ENCODE measurements around the gene KRT9.
"Not testable (repeated sequence)": the region's sequence is repeated elsewhere in the genome, so short reads cannot be mapped to it uniquely, and the experiment has no call there.

Gene KRT9, protein sequence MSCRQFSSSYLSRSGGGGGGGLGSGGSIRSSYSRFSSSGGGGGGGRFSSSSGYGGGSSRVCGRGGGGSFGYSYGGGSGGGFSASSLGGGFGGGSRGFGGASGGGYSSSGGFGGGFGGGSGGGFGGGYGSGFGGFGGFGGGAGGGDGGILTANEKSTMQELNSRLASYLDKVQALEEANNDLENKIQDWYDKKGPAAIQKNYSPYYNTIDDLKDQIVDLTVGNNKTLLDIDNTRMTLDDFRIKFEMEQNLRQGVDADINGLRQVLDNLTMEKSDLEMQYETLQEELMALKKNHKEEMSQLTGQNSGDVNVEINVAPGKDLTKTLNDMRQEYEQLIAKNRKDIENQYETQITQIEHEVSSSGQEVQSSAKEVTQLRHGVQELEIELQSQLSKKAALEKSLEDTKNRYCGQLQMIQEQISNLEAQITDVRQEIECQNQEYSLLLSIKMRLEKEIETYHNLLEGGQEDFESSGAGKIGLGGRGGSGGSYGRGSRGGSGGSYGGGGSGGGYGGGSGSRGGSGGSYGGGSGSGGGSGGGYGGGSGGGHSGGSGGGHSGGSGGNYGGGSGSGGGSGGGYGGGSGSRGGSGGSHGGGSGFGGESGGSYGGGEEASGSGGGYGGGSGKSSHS

GRCh38 chr17:41571561-41572434, at the start of gene KRT9:
KRT9 (minus strand) TSS chr17:41572059; CDS start chr17:41571992, 67 bp downstream.
- DNase-seq (ENCODE audit: low spot score): no peak

DNA sequence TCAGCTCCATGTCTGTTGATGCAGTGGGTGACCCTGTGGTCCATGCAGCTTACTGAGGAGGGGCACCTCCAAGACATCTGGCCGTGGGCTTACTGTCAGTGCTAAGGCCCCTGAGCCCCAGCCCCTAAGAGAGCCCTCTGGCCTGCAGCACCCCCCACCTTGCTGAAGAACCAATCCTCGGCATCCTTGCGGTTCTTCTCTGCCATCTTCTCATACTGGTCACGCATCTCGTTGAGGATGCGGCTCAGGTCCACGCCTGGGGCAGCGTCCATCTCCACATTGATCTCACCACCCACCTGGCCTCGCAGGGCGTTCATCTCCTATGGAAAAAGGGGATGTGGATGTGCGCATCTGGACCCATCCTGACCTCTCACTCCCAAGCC, 49.6 kb upstream of the KRT9 start:
- not testable (repeated sequence) for DNase-seq (ENCODE audit: low spot score)

- no peak for DNase-seq (ENCODE audit: low spot score)
These were observed 49.0 kb upstream of the KRT9 start for GRCh38 chr17:41620583-41621434.

GRCh38 chr17:41619927-41620582, 48.2 kb upstream of the KRT9 start:
- DNase-seq (ENCODE audit: low spot score): not testable (repeated sequence)

DNA sequence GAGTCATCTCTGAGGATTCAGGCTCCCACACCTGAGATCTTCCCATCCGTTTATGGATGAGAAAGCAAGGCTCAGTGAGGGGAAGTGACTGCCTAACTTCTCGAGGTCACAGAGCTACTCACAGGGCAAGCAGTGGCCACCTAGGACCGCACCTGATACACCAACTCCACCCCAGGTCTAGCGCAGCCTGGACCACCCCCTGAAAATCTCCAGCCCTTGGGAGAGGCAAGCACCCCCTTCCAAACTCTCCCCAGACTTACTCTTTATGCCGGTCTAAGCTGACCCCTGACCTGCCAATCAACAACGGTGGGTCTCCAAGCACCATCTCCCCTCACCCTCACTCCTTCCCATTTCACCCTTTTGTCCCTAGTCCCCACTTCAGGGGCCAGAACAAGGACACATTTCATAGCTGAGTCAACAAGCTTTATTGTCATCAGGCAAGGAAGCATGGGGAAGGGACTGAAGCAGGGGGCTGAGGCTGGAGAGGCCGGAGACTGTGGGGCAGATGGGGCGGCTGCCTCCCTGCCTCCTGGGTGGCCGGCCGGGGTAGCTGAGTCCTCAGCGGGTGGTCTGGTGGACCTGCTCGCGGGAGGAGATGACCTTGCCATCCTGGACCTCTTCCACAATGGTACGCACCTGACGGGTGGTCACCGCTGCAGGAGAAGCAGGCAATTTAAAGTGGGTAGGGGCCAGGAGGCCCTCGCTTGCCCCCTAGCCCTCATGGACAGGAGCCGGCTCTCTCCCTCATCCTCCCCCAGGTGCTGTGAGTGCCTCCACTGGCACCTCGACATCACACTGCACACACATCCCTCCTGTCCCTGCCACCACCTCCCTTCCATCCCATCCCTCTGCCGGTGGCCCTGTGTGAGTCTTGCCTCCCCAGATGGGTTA, 47.4 kb upstream of the KRT9 start:
- DNase-seq (ENCODE audit: low spot score): no peak

DNA sequence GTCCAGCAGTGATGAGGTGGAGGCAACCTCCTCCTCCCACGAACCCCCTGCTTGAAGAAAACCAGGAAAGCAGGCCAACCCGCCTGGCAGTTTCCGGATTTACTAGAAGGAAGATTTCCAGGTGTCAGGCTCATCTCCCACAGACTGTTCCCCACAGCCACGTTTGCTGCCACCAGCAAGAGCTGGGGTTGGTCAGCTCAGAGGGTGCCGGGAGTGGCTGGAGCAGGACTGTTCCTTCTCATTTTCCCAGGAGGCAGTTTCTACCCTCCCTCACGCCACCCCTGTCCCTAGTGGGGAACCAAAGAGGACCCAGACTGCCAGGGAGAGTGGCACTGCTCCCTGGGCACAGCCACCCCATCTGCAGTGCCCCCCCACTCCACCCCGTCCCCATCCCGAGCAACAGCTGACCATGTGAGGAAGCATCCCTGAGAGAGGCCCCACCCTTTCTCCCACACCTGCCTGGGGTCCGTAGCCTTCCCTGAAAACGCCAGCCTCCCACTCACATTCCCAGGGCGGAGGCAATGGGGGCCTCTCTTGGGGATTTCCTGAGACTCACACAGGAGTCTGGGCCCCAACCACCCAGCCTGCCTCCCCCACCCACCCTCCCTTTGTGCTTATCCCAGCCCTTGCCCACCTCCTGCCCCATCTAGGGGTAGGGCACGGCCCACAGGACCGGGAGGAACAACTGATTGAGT, 46.6 kb upstream of the KRT9 start:
- no peak for DNase-seq (ENCODE audit: low spot score)

DNA sequence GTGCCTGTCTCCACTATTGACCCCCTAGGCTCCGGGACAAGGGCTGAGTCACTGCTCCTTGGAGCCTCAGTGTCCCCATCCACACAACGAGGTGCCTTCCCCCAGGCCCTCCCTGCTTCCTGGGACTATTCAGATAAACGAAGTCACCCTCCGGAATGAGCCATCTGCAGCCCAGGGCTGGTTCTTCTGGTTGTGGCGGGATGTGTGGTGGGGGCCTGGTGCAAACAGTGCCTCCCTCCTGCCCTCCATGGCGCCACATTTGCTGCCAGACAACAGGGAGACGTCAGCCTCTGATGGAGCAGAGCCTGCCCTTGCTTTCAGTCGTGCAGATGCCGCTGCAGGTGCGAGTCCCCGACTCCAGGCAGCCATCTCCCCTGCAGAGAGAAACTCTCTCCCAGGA, 45.8 kb upstream of the KRT9 start:
- DNase-seq (ENCODE audit: low spot score): no peak

DNA sequence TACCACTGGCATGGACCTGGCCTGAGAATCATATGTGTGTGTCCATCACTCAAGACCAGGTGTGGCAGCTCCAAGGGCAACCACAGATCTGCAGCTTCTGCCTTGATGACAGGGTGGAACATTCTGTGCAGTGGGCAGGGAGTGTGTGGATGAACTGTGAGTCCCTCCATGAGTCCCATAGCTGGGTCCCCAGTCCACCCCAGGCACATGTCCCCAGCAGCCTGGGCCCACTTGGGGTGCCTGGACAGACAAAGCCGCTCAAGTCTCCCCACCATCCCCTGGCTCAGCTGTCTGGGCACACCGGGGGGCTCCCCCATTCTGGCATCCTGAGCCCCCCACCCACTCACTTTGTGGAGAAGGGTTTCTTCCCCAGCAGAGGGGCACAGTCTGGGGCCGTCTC, 45.3 kb upstream of the KRT9 start:
- no peak for DNase-seq (ENCODE audit: low spot score)

GRCh38 chr17:41616486-41616885, 44.6 kb upstream of the KRT9 start:
- DNase-seq (ENCODE audit: low spot score): not testable (repeated sequence)

DNA sequence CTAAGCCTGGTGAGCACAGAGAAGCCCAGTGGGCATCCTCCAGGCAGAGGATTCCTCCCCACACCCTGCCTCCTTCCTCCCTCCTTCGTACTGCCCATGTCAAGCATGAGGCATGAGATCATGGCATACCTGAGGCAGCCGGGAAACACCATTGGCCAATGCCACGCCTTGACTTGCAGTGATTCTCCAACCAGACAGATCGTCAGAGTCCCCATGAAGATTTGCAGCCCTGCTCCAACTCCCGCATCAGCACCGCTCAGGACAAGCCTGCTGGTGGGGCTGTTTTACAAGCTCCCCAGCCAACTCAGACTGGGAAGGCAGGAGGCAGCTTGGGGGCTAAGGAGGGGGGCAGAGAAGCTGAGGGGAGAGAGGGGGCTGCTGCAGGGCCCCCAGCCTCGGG, 43.6 kb upstream of the KRT9 start:
- no peak for DNase-seq (ENCODE audit: low spot score)

DNA sequence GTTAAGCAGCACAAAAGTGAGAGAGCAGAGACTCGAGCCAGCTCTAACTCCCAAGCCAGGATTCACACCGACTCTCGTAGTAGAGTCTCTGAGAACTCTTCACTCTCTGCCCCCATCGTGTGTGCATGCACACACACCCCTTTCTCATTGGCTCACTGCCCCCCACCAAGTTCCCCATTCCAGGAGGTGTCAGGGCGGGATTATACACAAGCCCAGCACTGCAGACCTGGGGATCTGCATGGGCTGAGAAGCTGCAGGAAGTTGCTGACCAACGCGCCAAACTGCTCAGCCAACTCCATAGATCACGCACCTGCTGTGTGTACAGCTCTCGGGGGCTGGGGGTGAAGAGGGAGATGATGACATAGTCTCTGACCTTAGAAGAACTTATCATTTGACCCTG, 42.9 kb upstream of the KRT9 start:
- DNase-seq (ENCODE audit: low spot score): not testable (repeated sequence)

- no peak for DNase-seq (ENCODE audit: low spot score)
These were observed 42.2 kb upstream of the KRT9 start for GRCh38 chr17:41614098-41614497.

- no peak for DNase-seq (ENCODE audit: low spot score)
These were observed 41.6 kb upstream of the KRT9 start for GRCh38 chr17:41613277-41614082.

DNA sequence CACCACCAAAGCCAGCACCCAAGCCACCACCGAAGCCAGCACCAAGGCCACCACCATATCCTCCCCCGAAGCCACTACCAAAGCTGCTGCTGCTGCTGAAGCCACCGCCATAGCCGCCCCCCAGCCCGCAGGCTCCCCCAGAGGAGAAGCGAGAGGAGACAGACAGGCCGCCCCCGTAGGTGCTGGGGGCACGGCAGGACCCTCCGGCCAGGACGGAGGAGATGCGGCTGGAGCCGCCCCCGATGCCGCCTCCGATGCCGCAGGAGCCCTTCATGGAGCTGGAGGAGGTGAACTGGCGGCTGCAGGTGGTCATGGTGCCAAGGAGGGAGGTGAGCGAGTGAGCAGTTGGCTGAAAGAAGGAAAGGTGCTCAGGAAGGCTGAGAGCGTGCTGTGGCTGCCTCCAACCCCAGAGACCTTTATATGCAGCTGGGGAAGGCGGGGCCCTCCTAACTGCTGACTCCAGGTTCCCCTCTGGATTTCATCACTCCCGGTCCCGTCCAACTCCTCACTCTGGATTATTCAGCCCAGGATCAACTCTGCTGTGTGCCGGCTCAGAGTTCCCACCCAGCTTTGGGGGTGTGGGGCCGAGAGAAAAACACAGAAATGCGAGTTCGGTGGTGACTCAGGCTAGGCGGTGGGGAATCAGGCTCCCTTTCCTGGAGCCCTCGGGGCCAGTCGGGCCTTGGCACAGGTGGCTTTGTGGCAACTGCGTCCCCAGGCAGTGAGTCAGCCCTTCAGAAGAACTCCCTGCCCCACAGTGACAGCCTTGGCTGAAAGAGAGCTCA, 40.7 kb upstream of the KRT9 start, which contains the start of gene KRT16:
KRT16 (minus strand) TSS at position 392 of the 785 bp plus-strand sequence; CDS start at position 313, 79 bp downstream.
- DNase-seq (ENCODE audit: low spot score): not testable (repeated sequence)

GRCh38 chr17:41610965-41611640, 39.2 kb upstream of the KRT9 start:
- DNase-seq (ENCODE audit: low spot score): no peak

- not testable (repeated sequence) for DNase-seq (ENCODE audit: low spot score)
These were observed 38.2 kb upstream of the KRT9 start for GRCh38 chr17:41610061-41610517.

DNA sequence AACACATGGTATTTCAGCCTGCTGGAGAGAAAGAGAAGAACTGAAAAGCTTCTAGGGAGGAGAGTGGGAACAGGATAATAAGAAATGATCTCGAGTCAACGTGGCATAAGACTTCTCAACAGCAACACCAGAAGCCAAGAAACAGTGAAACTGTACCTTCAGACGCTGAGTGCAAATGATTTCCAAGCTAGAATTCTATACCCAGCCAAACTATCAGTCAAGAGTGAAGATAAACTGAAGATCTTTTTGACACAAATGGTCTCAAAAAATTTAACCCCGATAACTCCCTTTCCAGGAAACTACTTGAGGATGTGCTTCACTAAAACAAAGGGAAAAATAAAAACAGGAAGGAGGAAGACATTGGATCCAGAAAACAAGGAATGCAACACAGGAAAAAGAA, 35.1 kb upstream of the KRT9 start:
- not testable (repeated sequence) for DNase-seq (ENCODE audit: low spot score)
